ENCODE data around the gene LBH.

DNA sequence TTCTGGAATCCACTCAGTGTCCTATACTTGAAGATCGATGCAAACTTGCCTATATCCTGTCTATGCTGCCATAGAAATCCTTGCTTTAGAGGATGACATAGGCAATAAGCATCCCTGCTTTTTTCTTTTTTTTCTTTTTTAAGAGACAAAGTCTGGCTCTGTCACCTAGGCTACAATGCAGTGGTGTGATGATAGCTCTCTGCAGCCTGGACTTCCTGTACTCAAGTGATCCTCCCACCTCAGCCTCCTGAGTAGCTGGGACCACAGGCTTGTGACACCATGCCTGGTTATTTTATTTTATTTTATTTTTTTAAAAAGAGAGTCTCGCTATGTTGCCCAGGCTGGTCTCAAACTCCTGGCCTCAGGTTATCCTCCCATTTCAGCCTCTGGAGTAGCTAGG is 76.9 kb downstream of the LBH start:
- TF ChIP-seq, protein P1, sequence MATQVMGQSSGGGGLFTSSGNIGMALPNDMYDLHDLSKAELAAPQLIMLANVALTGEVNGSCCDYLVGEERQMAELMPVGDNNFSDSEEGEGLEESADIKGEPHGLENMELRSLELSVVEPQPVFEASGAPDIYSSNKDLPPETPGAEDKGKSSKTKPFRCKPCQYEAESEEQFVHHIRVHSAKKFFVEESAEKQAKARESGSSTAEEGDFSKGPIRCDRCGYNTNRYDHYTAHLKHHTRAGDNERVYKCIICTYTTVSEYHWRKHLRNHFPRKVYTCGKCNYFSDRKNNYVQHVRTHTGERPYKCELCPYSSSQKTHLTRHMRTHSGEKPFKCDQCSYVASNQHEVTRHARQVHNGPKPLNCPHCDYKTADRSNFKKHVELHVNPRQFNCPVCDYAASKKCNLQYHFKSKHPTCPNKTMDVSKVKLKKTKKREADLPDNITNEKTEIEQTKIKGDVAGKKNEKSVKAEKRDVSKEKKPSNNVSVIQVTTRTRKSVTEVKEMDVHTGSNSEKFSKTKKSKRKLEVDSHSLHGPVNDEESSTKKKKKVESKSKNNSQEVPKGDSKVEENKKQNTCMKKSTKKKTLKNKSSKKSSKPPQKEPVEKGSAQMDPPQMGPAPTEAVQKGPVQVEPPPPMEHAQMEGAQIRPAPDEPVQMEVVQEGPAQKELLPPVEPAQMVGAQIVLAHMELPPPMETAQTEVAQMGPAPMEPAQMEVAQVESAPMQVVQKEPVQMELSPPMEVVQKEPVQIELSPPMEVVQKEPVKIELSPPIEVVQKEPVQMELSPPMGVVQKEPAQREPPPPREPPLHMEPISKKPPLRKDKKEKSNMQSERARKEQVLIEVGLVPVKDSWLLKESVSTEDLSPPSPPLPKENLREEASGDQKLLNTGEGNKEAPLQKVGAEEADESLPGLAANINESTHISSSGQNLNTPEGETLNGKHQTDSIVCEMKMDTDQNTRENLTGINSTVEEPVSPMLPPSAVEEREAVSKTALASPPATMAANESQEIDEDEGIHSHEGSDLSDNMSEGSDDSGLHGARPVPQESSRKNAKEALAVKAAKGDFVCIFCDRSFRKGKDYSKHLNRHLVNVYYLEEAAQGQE (IDR thresholded peaks at IDR 0.05; ENCODE audit: low read depth) = no peak
- TF ChIP-seq FOXM1 (IDR thresholded peaks at IDR 0.05; ENCODE audit: borderline replicate concordance, low read depth) = no peak
- TF ChIP-seq EP300 (IDR thresholded peaks at IDR 0.05; ENCODE audit: borderline replicate concordance) = no peak
- no peak for TF ChIP-seq ZBTB7A (IDR thresholded peaks at IDR 0.05; ENCODE audit: low read depth)
- TF ChIP-seq RAD21 (IDR thresholded peaks at IDR 0.05; ENCODE audit: low read depth) = no peak
- no peak for TF ChIP-seq USF1 (IDR thresholded peaks at IDR 0.05)
- TF ChIP-seq TAF1 (IDR thresholded peaks at IDR 0.05; ENCODE audit: low read depth) = no peak
- TF ChIP-seq EGR1 (IDR thresholded peaks at IDR 0.05) = no peak

Measured in Ishikawa (cell line).